ENCODE data around the gene PRKAG3. TPM values are rescaled to one million over a fixed set of nuclear protein-coding genes. Genes with fewer than 3 reads are reported as not detected.
"Not testable (repeated sequence)": the region's sequence is repeated elsewhere in the genome, so short reads cannot be mapped to it uniquely, and the experiment has no call there.

The PRKAG3 gene
- total RNA-seq, 2 experiments from 2014 or later = not detected

DNA sequence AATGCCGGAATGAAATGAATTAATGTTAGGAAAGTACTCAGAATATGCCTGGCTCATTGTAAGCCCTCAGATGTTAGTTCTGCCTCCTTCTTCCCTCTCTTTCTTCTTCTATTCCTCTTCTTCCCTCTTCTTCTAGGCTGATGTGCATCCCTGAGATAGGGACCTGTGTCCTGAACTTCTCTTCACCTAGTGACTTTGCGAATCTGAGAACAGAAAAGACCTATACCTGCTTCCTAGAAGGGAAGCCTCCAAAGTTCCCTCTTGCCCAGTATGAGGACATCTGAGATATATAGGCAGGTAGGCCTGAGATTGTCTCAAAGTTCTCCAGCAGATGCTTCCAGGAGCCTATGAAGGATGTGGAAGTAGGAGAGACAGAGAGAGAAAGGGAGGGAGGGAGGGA lies 57.7 kb downstream of the PRKAG3 start:
- H3K27me3 Mint-ChIP-seq (ENCODE audit: low read depth) = peaks cover 8% of the 10 kb centered on the region
- H3K27ac Mint-ChIP-seq = no peak overlapping the region
- no peak overlapping the region for H3K4me3 Mint-ChIP-seq
- ChIA-PET POLR2A (no interaction called here), CTCF (no interaction called here)
- H3K9me3 Mint-ChIP-seq (ENCODE audit: insufficient read depth) = peaks cover 4% of the 10 kb centered on the region
- H3K36me3 Mint-ChIP-seq (ENCODE audit: low read depth) = peaks cover 3% of the 10 kb centered on the region
- ATAC-seq = no peak
- no peaks in the 10 kb centered on the region for H3K4me1 Mint-ChIP-seq (ENCODE audit: low read depth)
- no peak for DNase-seq

DNA sequence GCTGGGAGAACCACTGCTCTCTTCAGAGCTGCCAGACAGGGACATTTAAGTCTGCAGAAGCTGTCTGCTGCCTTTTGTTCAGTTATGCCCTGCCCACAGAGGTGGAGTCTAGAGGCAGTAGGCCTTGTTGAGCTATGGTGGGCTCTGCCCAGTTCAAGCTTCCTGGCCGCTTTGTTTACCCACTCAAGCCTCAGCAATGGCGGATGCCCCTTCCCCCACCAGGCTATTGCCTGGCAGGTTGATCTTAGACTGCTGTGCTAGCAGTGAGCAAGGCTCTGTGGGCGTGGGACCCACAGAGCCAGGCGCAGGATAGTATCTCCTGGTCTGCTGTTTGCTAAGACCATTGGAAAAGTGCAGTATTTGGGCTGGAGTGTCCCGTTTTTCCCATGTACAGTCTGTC lies 58.8 kb downstream of the PRKAG3 start:
- H3K4me1 Mint-ChIP-seq (ENCODE audit: low read depth); DNase-seq; ATAC-seq; H3K27ac Mint-ChIP-seq; H3K9me3 Mint-ChIP-seq (ENCODE audit: insufficient read depth); CTCF ChIA-PET; H3K4me3 Mint-ChIP-seq; POLR2A ChIA-PET; H3K36me3 Mint-ChIP-seq (ENCODE audit: low read depth): not testable (repeated sequence)
- H3K27me3 Mint-ChIP-seq (ENCODE audit: low read depth) = peaks cover 13% of the 10 kb centered on the region

Small RNAs within 50 kb of the gene (microRNA-seq; reads per million reads assigned to microRNA genes)
- gene MIR9500 = not detected

Other genes with a start within 250 kb of the PRKAG3 start
- gene PLCD4, start 223.9 kb downstream of the PRKAG3 start, total RNA-seq = under 1 TPM; 0.26 to 0.32 TPM
- gene ZNF142, start 172.2 kb downstream of the PRKAG3 start, total RNA-seq = 10 to 100 TPM; 49.2 to 53.1 TPM
- gene BCS1L, start 172.1 kb downstream of the PRKAG3 start, total RNA-seq = 10 to 100 TPM; 50.1 to 50.5 TPM
- gene RNF25, start 159.8 kb downstream of the PRKAG3 start, total RNA-seq = 10 to 100 TPM; 19.0 to 25.8 TPM
- gene STK36, start 159.7 kb downstream of the PRKAG3 start, total RNA-seq = 10 to 100 TPM; 12.1 to 15.2 TPM
- gene TTLL4, start 121.0 kb downstream of the PRKAG3 start, total RNA-seq = 10 to 100 TPM; 25.8 to 27.7 TPM
- not detected for gene CYP27A1, start 49.7 kb downstream of the PRKAG3 start, total RNA-seq
- gene WNT6, start 28.0 kb upstream of the PRKAG3 start, total RNA-seq = not detected
- gene WNT10A, start 49.0 kb upstream of the PRKAG3 start, total RNA-seq = not detected
- not detected for gene CDK5R2, start 127.9 kb upstream of the PRKAG3 start, total RNA-seq
- not detected for gene FEV, start 153.4 kb upstream of the PRKAG3 start, total RNA-seq
- not detected for gene CRYBA2, start 161.6 kb upstream of the PRKAG3 start, total RNA-seq
- not detected for gene CFAP65, start 209.7 kb upstream of the PRKAG3 start, total RNA-seq
- not detected for gene IHH, start 229.1 kb upstream of the PRKAG3 start, total RNA-seq

Data from activated CD8-positive, alpha-beta T cell treated with anti-CD3 and anti-CD28 coated beads, Interleukin-2, amount 10 ng/mL, durations not matched to agents 7 days and 5 days (primary cell).